ENCODE measurements around the gene NYAP1. TPM values are rescaled to one million over a fixed set of nuclear protein-coding genes. Genes with fewer than 3 reads are reported as not detected.

NYAP1 gene
- total RNA-seq, 1 donor from 2014 or later, result 0.99 TPM

DNA sequence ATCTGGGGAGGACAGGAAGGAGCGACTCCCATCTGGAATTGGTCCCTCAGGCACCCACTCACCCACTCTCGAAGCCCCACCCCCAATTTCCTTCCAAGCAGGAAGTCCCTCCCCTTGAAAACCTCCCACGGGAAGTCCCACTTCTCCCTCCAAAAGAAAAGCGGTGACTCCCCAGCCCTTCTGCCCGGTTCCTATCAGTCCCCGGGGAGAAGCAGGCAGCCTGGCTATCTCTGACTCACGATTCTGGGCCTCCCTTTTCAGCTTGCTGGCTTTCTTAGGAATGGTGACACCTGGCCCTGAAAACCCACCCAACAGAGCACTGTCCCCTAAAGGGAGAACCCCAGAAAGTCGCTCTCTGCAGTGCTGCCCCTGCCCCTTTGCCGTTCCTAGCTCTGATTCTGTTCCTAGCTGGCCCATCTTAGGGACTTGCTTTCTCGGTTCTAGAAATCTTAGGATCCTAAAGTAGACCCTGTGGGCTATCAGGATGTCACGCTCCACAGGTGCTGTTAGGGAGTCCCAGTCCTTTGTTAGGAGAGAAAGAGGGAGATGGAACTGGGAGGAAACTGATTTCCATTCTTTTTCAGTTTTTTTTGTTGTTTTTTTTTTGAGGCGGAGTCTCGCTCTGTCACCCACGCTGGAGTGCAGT is 10.8 kb upstream of the NYAP1 start:
- Mint-ChIP-seq H3K4me1 (ENCODE audit: unreplicated experiment) (peaks cover 26% of the 10 kb centered on the region), H3K27me3 (ENCODE audit: unreplicated experiment) (no peaks in the 10 kb centered on the region), H3K9me3 (ENCODE audit: unreplicated experiment) (no peaks in the 10 kb centered on the region), H3K4me3 (ENCODE audit: unreplicated experiment) (no peak overlapping the region), H3K36me3 (ENCODE audit: unreplicated experiment) (peaks cover 6% of the 10 kb centered on the region), H3K27ac (ENCODE audit: unreplicated experiment) (no peak overlapping the region)
- TF ChIP-seq, protein P1, sequence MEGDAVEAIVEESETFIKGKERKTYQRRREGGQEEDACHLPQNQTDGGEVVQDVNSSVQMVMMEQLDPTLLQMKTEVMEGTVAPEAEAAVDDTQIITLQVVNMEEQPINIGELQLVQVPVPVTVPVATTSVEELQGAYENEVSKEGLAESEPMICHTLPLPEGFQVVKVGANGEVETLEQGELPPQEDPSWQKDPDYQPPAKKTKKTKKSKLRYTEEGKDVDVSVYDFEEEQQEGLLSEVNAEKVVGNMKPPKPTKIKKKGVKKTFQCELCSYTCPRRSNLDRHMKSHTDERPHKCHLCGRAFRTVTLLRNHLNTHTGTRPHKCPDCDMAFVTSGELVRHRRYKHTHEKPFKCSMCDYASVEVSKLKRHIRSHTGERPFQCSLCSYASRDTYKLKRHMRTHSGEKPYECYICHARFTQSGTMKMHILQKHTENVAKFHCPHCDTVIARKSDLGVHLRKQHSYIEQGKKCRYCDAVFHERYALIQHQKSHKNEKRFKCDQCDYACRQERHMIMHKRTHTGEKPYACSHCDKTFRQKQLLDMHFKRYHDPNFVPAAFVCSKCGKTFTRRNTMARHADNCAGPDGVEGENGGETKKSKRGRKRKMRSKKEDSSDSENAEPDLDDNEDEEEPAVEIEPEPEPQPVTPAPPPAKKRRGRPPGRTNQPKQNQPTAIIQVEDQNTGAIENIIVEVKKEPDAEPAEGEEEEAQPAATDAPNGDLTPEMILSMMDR (IDR thresholded peaks at IDR 0.05), result no peak
- no peak for DNase-seq (ENCODE audit: extremely low spot score, unreplicated experiment)

- peak overlapping the region; percentile 89 for H3K4me3 Mint-ChIP-seq (ENCODE audit: unreplicated experiment)
- TF ChIP-seq, protein P1 (IDR thresholded peaks at IDR 0.05), result no peak
- H3K9me3 Mint-ChIP-seq (ENCODE audit: unreplicated experiment), result no peaks in the 10 kb centered on the region
- H3K27me3 Mint-ChIP-seq (ENCODE audit: unreplicated experiment), result no peaks in the 10 kb centered on the region
- DNase-seq (ENCODE audit: extremely low spot score, unreplicated experiment), result no peak
- peak overlapping the region; percentile 86 for H3K27ac Mint-ChIP-seq (ENCODE audit: unreplicated experiment)
- peaks cover 27% of the 10 kb centered on the region for H3K4me1 Mint-ChIP-seq (ENCODE audit: unreplicated experiment)
- H3K36me3 Mint-ChIP-seq (ENCODE audit: unreplicated experiment), result peaks cover 6% of the 10 kb centered on the region
Measured at GRCh38 chr7:100475549-100475948, 8.2 kb upstream of the NYAP1 start.

DNA sequence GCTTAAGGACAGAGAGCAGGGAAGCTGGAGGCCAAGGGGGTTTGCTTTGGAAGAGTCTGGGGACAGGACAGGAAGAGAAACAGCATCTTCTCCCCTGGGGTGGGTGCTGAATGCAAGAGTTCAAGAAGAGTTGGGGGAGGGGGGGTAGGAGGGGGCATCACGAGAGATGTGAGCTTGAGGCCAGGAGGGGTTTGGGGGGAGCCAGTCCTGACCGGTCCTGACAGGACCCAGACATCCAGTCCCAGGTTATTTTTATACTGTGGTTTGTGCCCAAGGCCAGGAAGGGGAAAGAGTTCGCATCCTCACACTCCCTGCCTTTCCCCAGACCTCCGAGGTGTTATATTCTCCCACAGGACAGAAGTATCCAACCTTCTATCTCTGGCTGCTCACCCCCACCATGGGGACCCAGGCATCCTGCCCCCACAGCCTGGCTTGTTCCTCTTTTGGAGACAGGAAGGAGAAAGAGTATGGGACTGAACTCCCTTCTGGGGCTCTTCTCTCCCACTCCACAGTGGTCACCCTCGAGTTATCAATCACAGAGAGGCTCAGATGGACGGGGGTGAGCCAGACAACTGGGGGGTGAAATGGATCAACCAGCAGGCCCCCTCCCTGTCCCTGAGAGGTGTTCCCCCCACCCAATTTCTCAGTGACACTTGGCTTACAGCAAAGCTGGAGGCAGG is 7.5 kb upstream of the NYAP1 start:
- Mint-ChIP-seq H3K36me3 (ENCODE audit: unreplicated experiment) (peaks cover 4% of the 10 kb centered on the region), H3K4me1 (ENCODE audit: unreplicated experiment) (peaks cover 27% of the 10 kb centered on the region), H3K27me3 (ENCODE audit: unreplicated experiment) (no peaks in the 10 kb centered on the region), H3K27ac (ENCODE audit: unreplicated experiment) (peak overlapping the region; percentile 86), H3K4me3 (ENCODE audit: unreplicated experiment) (peak overlapping the region; percentile 89), H3K9me3 (ENCODE audit: unreplicated experiment) (no peaks in the 10 kb centered on the region)
- no peak for DNase-seq (ENCODE audit: extremely low spot score, unreplicated experiment)
- TF ChIP-seq, protein P1 (IDR thresholded peaks at IDR 0.05), result no peak

DNA sequence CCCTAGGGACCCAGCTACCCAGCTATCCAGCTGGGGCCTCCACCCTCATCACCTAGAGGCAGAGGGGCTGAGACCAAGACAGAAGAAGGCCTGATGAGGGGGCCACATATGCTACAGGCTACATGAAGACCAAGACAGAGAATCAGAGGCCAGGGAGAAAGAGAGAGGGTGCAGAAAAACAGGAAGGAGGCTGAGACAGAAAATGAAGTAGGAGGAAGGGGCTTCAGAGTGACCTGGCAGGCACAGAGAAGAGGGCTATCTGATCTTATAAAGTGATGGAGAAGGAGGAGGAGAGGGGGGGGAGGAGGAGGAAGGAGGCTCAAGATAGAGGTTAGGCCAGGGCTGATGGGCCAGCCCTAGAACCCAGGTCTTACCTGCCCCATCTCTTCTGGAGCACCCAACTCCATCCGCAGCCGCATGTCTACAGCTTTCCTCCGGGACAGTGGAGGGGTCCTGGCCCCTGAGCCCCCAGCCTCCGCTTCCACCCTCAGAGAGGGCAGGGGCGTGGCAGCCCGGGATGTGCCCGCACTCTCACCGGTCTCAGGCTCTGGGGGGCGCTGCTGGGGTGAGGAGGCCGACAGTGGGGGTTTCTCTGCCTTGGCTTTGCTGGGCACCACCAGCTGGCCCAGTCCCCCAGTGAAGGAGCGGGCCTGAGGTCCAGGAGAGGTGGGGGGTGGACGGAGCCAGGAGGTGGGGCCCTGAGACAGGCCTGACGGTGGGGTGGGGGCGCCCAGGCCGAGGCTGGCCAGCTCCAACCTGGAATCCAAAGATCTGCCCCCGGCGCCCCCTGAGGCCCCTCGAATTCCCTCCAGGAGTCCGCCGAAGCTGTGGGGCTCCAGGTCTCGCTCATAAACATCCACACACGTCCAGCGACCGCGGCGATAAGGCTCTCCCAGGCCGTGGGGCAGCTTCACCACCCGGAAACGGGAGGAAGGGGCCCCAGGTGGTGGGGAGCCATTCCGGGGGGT is 6.5 kb upstream of the NYAP1 start:
- Mint-ChIP-seq H3K27me3 (ENCODE audit: unreplicated experiment) (no peaks in the 10 kb centered on the region), H3K4me3 (ENCODE audit: unreplicated experiment) (peak overlapping the region; percentile 89), H3K9me3 (ENCODE audit: unreplicated experiment) (no peaks in the 10 kb centered on the region), H3K36me3 (ENCODE audit: unreplicated experiment) (peaks cover 4% of the 10 kb centered on the region), H3K27ac (ENCODE audit: unreplicated experiment) (peak overlapping the region; percentile 47), H3K4me1 (ENCODE audit: unreplicated experiment) (peaks cover 27% of the 10 kb centered on the region)
- DNase-seq (ENCODE audit: extremely low spot score, unreplicated experiment), result no peak
- TF ChIP-seq, protein P1 (IDR thresholded peaks at IDR 0.05), result no peak

Measured in osteocyte (in vitro differentiated cells).